ENCODE results near the gene AP2B1.

DNA sequence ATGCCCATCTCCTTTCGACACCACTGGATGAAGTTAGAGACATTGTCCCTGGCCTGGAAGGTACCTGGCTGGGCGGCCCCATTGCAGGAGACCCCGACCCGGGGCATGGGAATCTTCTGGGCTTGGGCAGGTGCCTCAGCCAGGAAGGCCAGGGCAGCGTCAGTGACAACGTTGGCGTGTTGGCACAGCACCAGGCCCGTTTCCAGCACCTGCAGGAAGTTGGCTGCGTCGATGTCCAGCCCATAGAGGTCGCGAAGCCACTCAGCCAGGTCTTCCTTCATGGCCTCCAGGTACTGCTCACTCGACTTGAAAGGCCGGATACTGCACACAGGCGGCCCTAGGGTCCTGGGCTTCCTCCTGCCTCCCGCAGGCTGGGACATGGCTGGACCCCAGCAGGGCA lies 165.3 kb downstream of the AP2B1 start:
- TF ChIP-seq CTCF (IDR thresholded peaks at IDR 0.05), result no peak
- TF ChIP-seq POLR2A (IDR thresholded peaks at IDR 0.05), result no peak

Data from adrenal gland (tissue), 5 donors.